HG02943 (cell line): Measurements from ENCODE around the gene CDK9.
"Not testable (repeated sequence)": the region's sequence is repeated elsewhere in the genome, so short reads cannot be mapped to it uniquely, and the experiment has no call there.

ENCODE experiments used
- ATAC-seq: cut with Tn5 transposase; IDR thresholded peaks from one replicate; pipeline ENCODE4 v1.9.1; 2021; ENCODE audit warnings: mild to moderate bottlenecking, low read depth, moderate library complexity; ENCODE audit not compliant: unreplicated experiment

The CDK9 gene

DNA sequence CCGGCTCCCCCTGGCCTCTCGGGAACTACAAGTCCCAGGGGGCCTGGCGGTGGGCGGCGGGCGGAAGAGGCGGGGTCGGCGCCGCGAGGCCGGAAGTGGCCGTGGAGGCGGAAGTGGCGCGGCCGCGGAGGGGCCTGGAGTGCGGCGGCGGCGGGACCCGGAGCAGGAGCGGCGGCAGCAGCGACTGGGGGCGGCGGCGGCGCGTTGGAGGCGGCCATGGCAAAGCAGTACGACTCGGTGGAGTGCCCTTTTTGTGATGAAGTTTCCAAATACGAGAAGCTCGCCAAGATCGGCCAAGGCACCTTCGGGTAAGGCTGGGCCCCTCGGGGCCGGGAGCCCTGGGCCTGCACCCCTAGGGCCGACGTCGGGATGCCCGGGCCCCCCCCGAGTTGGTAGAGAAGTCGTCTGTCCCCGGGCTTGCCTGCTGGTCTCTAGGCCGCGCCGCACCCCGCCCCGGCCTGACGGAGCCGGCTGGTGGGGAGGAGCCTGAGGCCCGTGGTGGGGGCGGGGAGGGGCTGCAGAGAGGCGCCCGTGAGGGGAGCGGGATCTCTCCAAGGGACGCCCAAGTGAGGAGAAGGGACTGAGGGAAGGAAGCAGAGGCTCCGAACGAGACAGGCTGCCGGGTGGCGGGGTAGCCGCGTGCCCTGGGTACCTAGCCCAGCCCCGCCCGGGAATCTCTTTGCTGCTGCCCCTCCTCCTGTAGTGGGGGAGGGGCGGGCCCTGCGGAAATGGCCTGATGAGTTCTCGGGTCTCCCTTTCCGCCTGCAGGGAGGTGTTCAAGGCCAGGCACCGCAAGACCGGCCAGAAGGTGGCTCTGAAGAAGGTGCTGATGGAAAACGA lies at the start of gene CDK9:
Gene CDK9 (plus strand): TSS at position 102 of the 840 bp plus-strand sequence. CDS start 115 bp downstream, at position 217.
- peak; percentile 55 for ATAC-seq

DNA sequence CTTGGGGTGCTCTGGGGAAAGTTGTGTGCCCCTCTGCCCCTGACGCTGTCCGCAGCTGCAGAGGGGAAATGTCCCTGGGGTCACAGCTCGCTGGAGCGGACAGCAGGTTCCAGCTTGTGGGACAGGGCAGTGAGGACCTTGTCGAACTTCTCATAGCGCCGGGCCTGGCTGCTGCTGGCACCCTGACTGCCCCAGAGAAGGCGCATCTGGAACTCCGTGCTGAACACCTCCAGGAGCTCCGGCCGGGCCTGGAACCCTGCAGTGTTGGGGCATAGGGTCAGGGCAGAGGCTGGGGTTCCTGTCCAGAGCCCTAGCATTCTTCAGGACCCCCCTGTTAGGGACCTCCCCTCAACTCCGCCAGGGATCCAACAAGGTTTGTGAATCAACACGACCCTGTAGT lies 47.2 kb upstream of the CDK9 start:
- no peak for ATAC-seq

DNA sequence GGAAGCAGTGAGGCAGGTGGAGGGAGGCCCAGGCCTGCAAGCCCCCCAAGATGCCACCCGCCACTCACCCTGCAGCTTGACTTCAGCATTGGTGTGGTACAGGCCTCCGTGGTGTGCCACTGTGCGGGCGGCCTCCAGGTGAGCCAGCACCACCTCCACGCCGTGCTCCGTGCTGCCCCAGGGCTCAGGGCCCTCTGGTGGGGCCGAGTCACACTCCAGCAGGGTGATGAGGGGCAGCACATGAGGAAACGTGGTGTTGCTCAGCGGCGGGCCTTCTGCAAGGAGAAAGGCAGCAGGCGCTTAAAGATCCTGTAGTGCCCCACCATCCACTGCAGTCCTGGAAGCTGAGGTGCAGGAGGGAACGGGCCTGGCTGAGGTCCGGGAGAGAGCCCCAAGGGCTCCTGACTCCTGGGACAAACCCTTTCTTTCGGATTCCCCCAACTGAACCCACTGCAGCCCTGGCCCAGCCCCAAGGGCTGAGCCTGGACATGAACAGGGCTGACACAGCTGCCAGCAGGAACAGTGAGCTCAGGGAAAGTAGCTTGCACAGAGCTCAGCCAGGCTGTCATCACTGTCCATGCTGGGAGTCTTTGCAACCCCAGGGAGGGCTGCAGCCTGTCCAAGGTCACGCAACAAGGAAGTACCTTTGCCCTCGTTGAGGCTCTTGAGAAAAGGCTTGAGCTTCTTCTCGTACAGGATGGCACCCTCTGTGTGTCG lies 46.1 kb upstream of the CDK9 start:
- no peak for ATAC-seq

DNA sequence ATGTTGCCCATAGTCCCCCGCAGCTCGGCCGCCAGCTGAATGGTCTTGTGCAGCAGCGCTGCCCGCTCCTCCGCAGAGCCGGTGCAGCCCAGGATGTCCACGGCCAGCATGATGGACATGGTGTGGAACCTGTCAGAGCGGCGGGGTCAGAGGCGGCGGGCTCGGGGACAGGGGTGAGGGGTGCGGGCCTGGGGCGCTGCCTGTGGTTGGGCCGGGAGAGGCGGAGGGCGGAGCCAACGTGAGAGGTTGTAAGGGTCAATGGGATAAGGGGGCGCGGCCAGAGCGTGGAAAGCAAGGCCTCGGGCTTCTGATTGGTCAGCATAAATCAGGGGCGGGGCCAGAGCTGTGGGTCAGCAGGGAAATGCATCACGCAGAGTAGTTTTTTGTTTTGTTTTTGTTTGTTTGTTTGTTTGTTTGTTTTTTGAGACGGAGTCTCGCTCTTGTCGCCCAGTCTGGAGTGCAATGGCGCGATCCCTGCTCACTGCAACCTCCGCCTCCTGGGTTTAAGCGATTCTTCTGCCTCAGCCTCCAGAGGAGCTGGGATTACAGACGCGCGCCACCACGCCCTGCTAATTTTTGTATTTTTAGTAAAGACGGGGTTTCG lies 43.9 kb upstream of the CDK9 start:
- no peak for ATAC-seq

DNA sequence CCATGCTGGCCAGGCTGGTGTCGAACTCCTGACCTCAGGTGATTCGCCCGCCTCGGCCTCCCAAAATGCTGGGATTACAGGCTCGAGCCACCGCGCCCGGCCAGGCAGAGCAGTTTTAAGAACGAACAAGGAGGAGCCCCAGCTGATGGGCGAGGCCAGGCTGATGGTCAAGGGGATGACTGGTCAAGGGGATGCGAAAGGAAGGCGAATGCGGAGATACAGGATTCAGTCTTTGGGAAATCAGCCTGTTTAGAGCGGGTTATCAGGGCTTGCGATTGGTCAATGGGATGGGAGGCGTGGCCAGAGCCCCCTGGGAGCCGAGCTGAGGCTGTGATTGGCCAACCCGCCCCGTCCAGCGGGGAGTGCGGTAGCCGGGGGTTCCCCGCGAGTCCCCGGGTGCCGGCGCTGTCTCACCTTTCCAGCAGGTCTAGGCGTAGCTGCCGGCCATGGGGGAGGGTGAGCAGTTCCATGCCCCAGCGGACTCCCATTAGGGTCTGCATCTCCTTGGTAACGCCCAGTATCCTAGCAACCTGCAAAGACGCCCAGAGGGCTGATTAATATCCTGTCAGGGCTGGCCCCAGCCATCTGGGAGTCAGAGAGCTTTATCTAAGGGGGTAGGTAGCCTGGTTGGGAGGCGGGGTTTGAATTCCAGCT lies 43.3 kb upstream of the CDK9 start:
- no peak for ATAC-seq

DNA sequence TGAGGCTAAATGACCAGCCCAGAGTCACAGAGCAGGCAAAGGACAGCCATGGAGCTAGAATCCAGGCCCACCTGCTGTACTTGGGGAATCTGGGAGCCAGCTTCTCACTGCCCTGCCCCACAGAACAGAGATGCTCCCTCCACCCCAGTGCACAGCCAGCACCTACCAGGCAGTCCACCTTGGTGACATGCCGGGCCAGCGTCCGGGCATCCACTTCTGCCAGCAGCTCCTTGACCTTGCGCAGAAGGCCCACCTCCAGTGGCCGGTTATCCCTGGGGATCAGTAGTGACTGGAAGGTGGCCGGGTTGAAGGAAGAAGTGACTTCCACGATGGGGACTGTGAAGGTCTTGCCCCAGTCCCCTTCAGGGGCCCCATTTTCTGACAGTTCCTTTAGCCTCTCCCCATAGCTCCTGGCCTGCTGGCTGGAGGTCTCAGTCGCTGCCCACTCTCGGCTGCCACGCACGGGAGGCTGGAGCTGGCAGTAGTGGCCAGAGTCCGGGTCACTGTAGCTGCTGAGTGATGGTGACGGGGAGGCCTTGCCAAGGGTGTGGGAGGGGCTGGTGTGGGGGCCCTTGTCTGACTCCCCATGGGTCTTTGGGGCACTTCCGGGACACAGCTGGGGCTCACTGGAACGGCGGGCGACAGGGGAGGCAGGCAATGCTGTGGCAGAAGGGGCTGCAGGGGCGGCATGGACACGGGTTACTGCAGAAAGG lies 41.3 kb upstream of the CDK9 start:
- no peak for ATAC-seq

DNA sequence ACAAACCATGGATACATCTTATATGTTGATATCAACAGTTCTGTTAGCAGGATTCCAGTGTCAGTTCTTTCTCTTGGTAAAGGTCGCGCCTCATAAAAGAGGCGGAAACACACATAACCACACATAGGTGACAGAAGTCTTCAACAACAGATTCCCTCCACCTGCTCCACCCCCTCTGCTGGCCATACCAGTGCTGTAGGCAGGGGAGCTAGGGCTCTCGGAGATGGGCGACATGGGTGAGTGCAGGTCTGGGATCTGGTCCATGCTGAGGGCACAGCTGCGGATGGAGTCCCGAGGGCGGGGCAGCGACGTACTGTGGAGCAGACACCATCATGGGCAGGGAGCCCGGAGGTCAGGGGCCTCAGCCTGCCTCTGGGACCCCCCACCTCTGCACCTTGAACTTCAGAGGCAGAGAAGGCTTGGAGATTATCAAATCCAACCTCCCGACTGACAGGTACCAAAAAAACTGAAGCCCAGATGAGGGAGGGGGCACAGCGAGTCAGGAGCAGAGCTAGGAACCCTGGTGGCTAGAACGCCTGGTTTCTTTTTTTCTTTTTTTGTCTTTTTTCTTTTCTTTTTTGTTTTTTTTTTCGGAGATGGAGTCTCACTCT lies 38.8 kb upstream of the CDK9 start:
- ATAC-seq = no peak

DNA sequence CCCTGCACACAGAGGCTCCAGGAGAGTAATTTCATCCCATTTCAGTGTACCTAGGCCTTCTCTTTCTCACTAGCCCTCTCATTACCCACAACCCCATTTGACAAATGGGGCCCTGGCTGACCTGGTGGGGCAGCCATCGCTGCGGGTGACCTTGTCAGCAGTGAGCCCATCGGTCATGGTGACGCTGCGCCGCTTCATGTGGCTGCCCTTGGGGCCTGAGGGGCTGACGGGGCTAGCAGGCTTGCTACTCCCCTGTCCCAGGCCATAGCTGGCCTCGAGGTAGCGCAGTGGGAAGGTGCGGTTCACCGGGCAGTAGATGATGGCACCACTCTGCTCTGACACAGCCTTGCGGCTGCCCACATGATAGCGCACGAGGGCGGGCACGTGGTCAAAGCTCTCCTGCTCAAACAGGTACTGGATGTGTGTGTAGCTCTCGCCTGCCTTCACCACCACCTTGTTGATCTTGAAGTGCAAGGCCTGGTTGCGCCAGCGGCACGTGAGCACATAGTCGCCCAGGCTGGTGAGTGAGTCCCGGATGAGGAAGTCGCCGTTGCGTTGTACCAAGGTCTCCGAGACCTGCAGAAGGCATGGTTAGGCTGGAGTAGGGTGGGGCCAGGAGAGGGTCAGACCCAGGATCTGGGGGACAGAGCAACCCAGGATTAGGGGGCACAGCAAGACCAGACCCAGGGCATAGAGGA lies 36.6 kb upstream of the CDK9 start:
- ATAC-seq = no peak

DNA sequence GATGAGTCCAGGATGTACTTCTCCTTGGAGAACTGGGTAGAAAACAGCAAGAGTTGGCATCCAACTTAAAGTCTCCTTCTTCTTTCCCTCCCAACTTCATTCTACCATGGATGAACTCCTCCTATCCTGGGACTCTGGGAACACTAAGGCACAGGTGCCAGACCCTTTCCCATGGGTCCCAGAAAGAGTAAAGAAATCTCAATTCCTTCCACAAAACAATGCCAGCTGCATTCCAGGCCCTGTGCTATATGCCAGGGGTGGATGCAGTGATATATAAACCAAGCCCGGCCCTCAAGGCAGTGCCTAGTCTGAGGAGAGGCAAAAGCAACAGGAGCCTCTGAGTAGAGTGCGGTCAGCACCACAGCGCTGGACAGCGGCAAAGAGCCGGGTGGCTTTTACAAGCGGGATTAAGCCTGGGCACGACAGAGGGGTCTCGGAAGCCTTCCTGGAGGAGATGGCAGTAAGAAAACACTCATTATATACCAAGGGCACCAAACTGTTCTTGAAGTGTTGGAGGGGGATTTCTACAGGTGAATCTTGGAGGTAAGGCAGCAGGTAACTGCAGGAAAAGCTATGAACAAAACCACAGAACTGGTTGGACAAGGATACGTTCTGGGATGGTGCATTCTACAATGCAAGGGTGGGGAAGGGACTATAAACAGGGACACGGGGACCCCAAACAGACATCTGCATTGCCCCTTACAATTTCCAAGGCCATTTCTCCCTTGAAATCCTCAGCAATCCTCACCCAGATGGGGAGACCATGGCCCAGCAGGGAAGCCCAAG lies 34.4 kb upstream of the CDK9 start:
- no peak for ATAC-seq

DNA sequence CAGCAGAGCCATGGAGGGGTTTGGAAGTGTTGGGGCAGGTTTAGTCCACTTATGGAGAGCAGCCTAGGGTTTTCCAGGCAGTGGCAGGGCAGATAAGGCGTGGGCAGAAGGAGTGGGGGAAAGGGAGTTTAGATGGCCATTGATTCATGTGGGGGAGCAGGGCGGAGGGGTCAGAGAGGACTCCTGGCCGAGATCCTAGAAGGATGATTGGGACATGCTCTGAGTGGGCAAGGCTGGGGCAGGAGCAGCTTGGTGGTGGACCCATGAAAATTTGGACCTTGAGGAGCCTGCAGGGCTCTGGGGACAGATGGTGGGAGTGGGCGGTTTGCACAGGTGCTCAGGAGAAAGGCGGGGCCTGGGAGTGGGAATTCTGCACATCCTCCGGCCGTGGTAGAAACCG lies 32.7 kb upstream of the CDK9 start:
- ATAC-seq = no peak

DNA sequence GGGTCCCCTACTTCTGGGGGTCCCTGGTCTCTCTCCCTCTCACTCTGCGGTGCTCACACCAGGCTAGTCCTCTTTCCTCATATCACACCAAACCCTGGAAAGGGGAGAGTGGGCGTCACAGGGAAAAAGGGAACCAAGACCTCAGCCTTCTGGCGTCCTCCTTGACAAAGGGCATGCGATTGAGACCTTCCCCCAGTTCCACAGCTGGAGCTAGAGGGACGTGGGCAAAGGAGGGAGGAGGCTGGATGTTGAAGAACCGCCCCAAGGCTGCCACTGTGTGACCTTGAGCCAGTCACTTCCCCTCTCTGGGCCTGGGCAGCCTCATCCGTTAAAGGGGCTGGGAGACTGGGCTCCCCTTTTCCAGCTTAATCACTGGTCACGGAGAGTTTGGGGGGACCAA lies 32.2 kb upstream of the CDK9 start:
- ATAC-seq = no peak

DNA sequence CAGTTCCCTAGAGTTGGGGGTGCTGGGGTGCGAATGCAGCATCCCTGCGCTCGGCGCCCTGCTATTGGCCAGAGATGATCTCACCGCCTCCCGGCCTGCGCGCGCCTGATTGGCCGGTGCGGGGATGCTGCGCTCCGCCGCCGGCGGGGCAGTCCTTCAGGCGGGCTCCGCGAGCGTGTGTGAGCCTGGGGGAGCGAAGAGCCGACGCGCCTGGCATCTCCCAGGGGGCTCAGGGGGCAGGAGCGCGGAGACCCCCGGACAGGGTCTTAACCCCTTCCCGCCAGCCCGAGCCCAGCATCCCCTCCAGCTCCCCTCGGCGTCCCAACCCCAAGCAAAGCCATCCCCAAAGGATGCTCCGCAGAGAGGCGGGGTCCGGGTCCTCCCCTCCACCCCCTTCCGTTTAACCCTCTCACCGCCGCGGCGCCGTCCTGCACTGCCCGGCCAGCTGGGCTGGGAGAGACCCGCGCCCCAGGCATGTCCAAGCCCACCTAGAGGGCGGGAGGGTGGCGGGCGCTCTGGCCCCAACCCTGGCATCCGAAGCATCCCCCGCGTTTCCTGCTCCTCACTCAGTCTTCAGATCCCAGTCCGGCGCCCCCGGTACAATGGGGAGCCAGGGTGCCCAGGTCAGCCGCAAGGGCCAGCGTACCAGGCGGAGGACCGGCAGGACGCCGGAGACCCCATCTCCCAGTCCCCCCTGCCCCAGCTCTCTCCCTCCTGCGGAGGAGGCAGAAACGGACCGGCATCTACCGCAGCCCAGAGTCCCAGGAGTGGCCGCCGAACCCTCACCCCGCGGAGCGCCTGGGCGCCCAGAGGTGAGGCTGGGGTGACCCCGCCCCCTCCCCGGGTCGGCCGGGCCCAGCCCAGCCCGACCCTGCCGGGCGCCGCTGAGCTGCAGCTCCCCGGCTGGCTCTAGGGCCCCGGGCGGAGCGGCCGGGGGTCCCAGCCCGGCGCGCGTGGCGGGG lies 31.5 kb upstream of the CDK9 start:
- no peak for ATAC-seq

DNA sequence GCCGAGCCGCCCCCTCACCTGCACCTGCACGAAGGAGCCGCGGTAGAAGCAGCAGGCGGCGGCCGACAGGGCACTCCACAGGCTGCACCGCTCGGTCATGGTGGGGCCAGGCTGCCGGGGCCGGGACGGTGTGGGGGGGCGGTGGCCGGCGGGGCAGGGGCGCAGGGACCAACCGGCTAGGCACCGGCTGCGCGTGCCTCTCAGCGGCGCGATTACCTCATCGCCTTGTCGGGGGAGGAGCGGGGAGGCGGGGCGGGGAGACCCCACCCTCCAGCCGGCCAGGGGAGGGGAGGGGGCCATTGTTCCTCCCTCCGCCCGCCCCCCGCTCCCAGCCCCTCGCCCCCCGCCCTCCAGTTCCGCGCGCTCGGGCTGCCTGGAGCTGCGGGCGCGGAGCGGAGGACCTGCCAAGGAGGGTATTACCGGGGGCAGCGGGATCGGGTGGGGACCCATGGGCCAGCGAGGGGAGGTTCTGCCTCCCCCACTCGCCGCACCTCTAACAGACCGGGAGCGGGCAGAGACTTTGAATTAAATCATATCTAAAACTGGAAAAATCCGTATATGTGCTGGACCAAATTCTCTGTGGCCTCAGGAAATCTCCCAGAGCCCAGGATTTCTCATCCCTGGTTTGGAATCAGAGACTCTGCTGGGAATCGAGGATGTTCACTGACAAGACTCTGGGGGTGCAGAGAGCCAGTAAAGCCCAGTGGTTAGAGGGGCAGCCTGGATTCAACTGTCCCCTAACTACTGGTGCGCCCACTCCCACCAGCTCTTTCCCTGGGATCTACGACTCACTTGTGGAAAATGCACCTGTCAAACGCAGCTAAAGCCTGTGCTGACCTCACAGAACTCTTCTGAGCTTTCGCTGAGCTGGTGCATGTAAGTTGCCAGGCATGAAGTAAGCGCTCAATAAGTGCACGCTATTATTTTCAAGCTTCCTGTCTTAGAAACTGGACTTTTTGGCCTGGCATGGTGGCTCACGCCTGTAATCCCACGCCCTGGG lies 30.5 kb upstream of the CDK9 start:
- ATAC-seq = no peak

DNA sequence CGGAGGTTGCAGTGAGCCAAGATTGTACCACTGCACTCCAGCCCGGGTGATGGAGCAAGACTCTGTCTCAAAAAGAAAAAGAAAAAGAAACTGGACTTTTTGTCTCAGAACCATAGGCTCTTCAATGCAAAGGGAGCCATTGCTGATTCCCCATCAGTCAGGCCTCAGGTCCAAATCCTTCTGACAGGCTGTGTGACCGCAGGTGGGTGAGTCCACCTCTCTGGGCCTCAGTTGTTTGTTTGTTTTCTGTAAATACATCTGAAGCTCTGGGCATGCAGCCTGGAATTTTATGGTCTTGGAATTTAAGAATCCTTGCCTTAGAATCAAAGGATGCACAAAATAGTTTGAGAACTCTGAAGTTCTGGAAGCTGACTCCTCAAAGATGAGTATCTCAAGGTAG lies 29.6 kb upstream of the CDK9 start:
- ATAC-seq = no peak

DNA sequence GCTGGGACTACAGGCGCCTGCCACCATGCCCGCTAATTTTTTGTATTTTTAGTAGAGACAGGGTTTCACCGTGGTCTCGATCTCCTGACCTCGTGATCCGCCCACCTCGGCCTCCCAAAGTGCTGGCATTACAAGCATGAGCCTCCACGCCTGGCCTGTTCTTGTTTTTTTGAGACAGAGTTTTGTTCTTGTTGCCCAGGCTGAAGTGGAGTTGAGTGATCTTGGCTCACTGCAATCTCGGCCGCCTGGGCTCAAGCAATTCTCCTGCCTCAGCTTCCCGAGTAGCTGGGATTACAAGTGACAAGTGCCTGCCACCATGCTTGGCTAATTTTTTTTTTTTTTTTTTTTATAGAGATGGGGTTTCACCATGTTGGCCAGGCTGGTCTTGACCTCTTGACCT lies 29.1 kb upstream of the CDK9 start:
- ATAC-seq = not testable (repeated sequence)

DNA sequence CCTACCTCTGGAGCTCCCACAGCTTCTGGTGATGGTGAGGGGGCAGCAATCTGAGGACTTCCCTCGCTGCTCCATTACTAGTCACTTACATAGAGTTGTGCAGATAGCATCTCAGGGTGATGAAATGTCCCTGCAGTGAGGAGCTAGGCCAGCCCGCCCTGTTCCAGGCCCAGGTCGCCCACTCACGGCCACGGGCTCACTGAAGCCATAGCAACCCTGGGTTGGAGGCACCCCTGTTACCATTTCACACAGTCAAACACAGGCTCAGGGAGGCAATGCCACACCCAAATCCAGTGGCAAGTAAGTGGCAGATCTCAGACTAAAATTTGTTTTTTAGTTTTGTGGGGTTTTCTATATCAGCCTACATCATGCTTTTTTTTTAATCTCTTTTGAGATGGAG lies 27.0 kb upstream of the CDK9 start:
- ATAC-seq = no peak
